ENCODE measurements around the gene GPAT3. TPM values are rescaled to one million over a fixed set of nuclear protein-coding genes. Genes with fewer than 3 reads are reported as not detected.
A peak's percentile ranks its signal among the peaks of the same experiment; 100 is the strongest.
"Not testable (repeated sequence)": the region's sequence is repeated elsewhere in the genome, so short reads cannot be mapped to it uniquely, and the experiment has no call there.

The GPAT3 gene
- polyA plus RNA-seq (ENCODE audit: low read depth in 6 of 6): under 1 TPM in 1 of 6 donors, not detected in 5; 0.53 TPM

GRCh38 chr4:83535520-83536361, at the start of gene GPAT3:
GPAT3 (plus strand) TSS chr4:83536108; CDS start chr4:83536623, 515 bp downstream.
- H3K27ac Mint-ChIP-seq: peak within 1 kb of the TSS in 4 of 6 donors; percentile 19 to 85 (median 74)
- ATAC-seq (ENCODE audit: low read depth in 2 of 2): peak; percentile 83
- no peaks in the 10 kb centered on the region for H3K36me3 Mint-ChIP-seq
- peak; percentile 39 for DNase-seq
- H3K9me3 Mint-ChIP-seq: no peaks in the 10 kb centered on the region
- H3K27me3 Mint-ChIP-seq: peaks cover 36 to 54% (median 48%) of the 10 kb centered on the region in 3 donors
- H3K4me1 Mint-ChIP-seq: peaks cover 11 to 21% (median 20%) of the 10 kb centered on the region in 3 donors
- peak within 1 kb of the TSS; percentile 89 to 95 (median 91) for H3K4me3 Mint-ChIP-seq

- H3K27ac Mint-ChIP-seq: peak overlapping the region in 3 of 6 donors; percentile 69 to 81 (median 73)
- H3K4me3 Mint-ChIP-seq: peak overlapping the region in 1 of 8 donors; percentile 58
Measured at GRCh38 chr4:83486457-83487129, 49.3 kb upstream of the GPAT3 start.

GRCh38 chr4:83489711-83490326, 46.1 kb upstream of the GPAT3 start:
- H3K4me1 Mint-ChIP-seq: peaks cover 0 to 9% (median 5%) of the 10 kb centered on the region in 3 donors
- H3K9me3 Mint-ChIP-seq: no peaks in the 10 kb centered on the region
- no peaks in the 10 kb centered on the region for H3K27me3 Mint-ChIP-seq
- DNase-seq: no peak
- no peak overlapping the region for H3K4me3 Mint-ChIP-seq
- H3K36me3 Mint-ChIP-seq: no peaks in the 10 kb centered on the region
- no peak overlapping the region for H3K27ac Mint-ChIP-seq
- no peak for ATAC-seq (ENCODE audit: low read depth in 2 of 2)

More at GRCh38 chr4:83486457-83487129, 49.3 kb upstream of the GPAT3 start:
- Mint-ChIP-seq H3K4me1 (peaks cover 16 to 21% (median 17%) of the 10 kb centered on the region in 3 donors), H3K27me3 (no peaks in the 10 kb centered on the region), H3K36me3 (no peaks in the 10 kb centered on the region), H3K9me3 (no peaks in the 10 kb centered on the region)
- DNase-seq (no peak), ATAC-seq (ENCODE audit: low read depth in 2 of 2) (no peak)

GRCh38 chr4:83490876-83491450, 44.9 kb upstream of the GPAT3 start:
- DNase-seq (peak; percentile 14), ATAC-seq (ENCODE audit: low read depth in 2 of 2) (peak; percentile 50 to 61)
- no peaks in the 10 kb centered on the region for H3K9me3 Mint-ChIP-seq
- no peaks in the 10 kb centered on the region for H3K27me3 Mint-ChIP-seq
- H3K4me1 Mint-ChIP-seq: peaks cover 0 to 6% (median 5%) of the 10 kb centered on the region in 3 donors
- H3K36me3 Mint-ChIP-seq: no peaks in the 10 kb centered on the region
- H3K27ac Mint-ChIP-seq: no peak overlapping the region
- H3K4me3 Mint-ChIP-seq: no peak overlapping the region

- not testable (repeated sequence) for H3K4me1 Mint-ChIP-seq; H3K36me3 Mint-ChIP-seq; ATAC-seq (ENCODE audit: low read depth in 2 of 2); H3K27ac Mint-ChIP-seq; DNase-seq; H3K27me3 Mint-ChIP-seq; H3K4me3 Mint-ChIP-seq; H3K9me3 Mint-ChIP-seq
Measured at GRCh38 chr4:83496085-83496917, 39.6 kb upstream of the GPAT3 start.

- Mint-ChIP-seq H3K36me3 (no peaks in the 10 kb centered on the region), H3K27ac (peak overlapping the region in 1 of 6 donors; percentile 4), H3K4me1 (no peaks in the 10 kb centered on the region), H3K9me3 (no peaks in the 10 kb centered on the region), H3K4me3 (no peak overlapping the region), H3K27me3 (peaks cover 0 to 3% (median 0%) of the 10 kb centered on the region in 3 donors)
- DNase-seq: no peak
- no peak for ATAC-seq (ENCODE audit: low read depth in 2 of 2)
Measured at GRCh38 chr4:83498187-83498586, 37.7 kb upstream of the GPAT3 start.

GRCh38 chr4:83501671-83502070, 34.2 kb upstream of the GPAT3 start:
- H3K4me3 Mint-ChIP-seq: not testable (repeated sequence)

GRCh38 chr4:83503974-83504373, 31.9 kb upstream of the GPAT3 start:
- H3K27me3 Mint-ChIP-seq: peaks cover 0 to 3% (median 0%) of the 10 kb centered on the region in 3 donors
- H3K4me3 Mint-ChIP-seq: no peak overlapping the region
- DNase-seq: no peak
- peaks cover 4 to 6% (median 5%) of the 10 kb centered on the region in 3 donors for H3K4me1 Mint-ChIP-seq
- no peak for ATAC-seq (ENCODE audit: low read depth in 2 of 2)
- H3K27ac Mint-ChIP-seq: no peak overlapping the region
- H3K36me3 Mint-ChIP-seq: no peaks in the 10 kb centered on the region
- H3K9me3 Mint-ChIP-seq: peaks cover 0 to under 1% (median 0%) of the 10 kb centered on the region in 7 donors

More at GRCh38 chr4:83501671-83502070, 34.2 kb upstream of the GPAT3 start:
- H3K4me1 Mint-ChIP-seq; DNase-seq; ATAC-seq (ENCODE audit: low read depth in 2 of 2); H3K9me3 Mint-ChIP-seq; H3K27me3 Mint-ChIP-seq; H3K36me3 Mint-ChIP-seq; H3K27ac Mint-ChIP-seq: not testable (repeated sequence)

GRCh38 chr4:83504503-83504902, 31.4 kb upstream of the GPAT3 start:
- H3K27ac Mint-ChIP-seq: peak overlapping the region in 2 of 6 donors; percentile 54 to 65
- H3K4me1 Mint-ChIP-seq: peaks cover 5 to 8% (median 6%) of the 10 kb centered on the region in 3 donors
- peak overlapping the region in 1 of 8 donors; percentile 13 for H3K4me3 Mint-ChIP-seq
- DNase-seq: no peak
- no peaks in the 10 kb centered on the region for H3K36me3 Mint-ChIP-seq
- ATAC-seq (ENCODE audit: low read depth in 2 of 2): no peak
- peaks cover 0 to 3% (median 0%) of the 10 kb centered on the region in 3 donors for H3K27me3 Mint-ChIP-seq
- H3K9me3 Mint-ChIP-seq: peaks cover 0 to 5% (median 0%) of the 10 kb centered on the region in 7 donors

GRCh38 chr4:83504996-83505395, 30.9 kb upstream of the GPAT3 start:
- H3K9me3 Mint-ChIP-seq: peaks cover 0 to 5% (median 0%) of the 10 kb centered on the region in 7 donors
- ATAC-seq (ENCODE audit: low read depth in 2 of 2): no peak
- H3K4me3 Mint-ChIP-seq: no peak overlapping the region
- H3K27ac Mint-ChIP-seq: peak overlapping the region in 1 of 6 donors; percentile 16
- DNase-seq: no peak
- H3K36me3 Mint-ChIP-seq: no peaks in the 10 kb centered on the region
- H3K4me1 Mint-ChIP-seq: peaks cover 5 to 8% (median 6%) of the 10 kb centered on the region in 3 donors
- peaks cover 0 to 2% (median 0%) of the 10 kb centered on the region in 3 donors for H3K27me3 Mint-ChIP-seq

- not testable (repeated sequence) for H3K4me3 Mint-ChIP-seq; ATAC-seq (ENCODE audit: low read depth in 2 of 2)
- peak overlapping the region in 1 of 6 donors; percentile 37 for H3K27ac Mint-ChIP-seq
Measured at GRCh38 chr4:83509156-83509585, 26.7 kb upstream of the GPAT3 start.

GRCh38 chr4:83510442-83510841, 25.5 kb upstream of the GPAT3 start:
- Mint-ChIP-seq H3K36me3 (no peaks in the 10 kb centered on the region), H3K27me3 (no peaks in the 10 kb centered on the region), H3K27ac (no peak overlapping the region), H3K4me3 (no peak overlapping the region), H3K9me3 (peaks cover 0 to 5% (median 0%) of the 10 kb centered on the region in 7 donors), H3K4me1 (peaks cover 0 to 4% (median 0%) of the 10 kb centered on the region in 3 donors)
- DNase-seq (no peak), ATAC-seq (ENCODE audit: low read depth in 2 of 2) (no peak)

More at GRCh38 chr4:83509156-83509585, 26.7 kb upstream of the GPAT3 start:
- not testable (repeated sequence) for H3K36me3 Mint-ChIP-seq, H3K27me3 Mint-ChIP-seq, H3K4me1 Mint-ChIP-seq, H3K9me3 Mint-ChIP-seq
- peak; percentile 33 for DNase-seq
